ENCODE results near the gene ASCC3.

ASCC3 gene

DNA sequence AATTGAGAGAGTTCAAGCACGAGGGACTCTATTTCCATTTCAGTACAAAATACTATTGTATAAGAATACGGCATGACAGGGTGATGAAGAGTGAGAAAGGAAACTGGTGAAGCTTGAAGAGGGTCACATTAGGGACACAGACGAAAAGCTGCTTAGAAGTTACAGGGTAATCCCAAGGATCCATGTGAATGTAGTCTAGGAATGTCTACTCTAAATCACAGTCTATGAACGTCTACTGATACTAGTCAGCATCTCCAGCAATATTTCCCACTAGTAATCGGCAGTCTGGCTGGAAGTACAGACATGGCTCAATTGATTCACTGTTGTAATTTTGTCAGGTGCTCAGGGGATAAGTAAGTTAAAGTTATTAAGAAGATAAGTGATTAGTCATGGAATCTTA lies 156.4 kb downstream of the ASCC3 start:
- Histone ChIP-seq H2AFZ (ENCODE audit: low read depth, low read length) (no peak overlapping the region), H3K4me1 (ENCODE audit: insufficient read depth, low read length) (no peaks in the 10 kb centered on the region), H3K27me3 (ENCODE audit: insufficient read depth, low read length) (no peaks in the 10 kb centered on the region), H3K9me3 (ENCODE audit: low read length) (no peaks in the 10 kb centered on the region), H3K4me3 (ENCODE audit: low read length) (no peak overlapping the region), H3K36me3 (ENCODE audit: insufficient read depth, low read length) (peaks cover 3% of the 10 kb centered on the region)

DNA sequence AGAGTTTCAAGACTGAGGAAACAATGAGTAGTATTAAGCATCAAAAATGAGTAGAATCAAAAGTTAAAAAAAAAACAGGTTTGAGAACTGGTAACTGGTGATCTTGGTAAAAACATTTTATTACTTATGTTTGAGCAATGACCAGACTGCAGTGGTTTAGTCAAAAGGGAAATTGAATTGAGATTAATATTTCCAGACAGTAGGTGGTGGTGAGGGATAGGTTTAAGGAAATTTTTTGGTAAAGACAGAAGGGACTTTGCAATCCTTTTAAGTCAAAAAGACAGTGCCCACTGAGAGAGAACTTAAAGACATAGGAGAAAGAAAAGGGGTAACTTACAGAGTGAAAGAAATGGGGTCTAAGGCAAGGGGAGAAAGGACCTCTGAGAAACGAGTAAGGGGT lies 156.9 kb downstream of the ASCC3 start:
- peaks cover 3% of the 10 kb centered on the region for H3K36me3 ChIP-seq (ENCODE audit: insufficient read depth, low read length)
- no peaks in the 10 kb centered on the region for H3K27me3 ChIP-seq (ENCODE audit: insufficient read depth, low read length)
- no peaks in the 10 kb centered on the region for H3K4me1 ChIP-seq (ENCODE audit: insufficient read depth, low read length)
- H2AFZ ChIP-seq (ENCODE audit: low read depth, low read length): no peak overlapping the region
- no peak overlapping the region for H3K4me3 ChIP-seq (ENCODE audit: low read length)
- H3K9me3 ChIP-seq (ENCODE audit: low read length): no peaks in the 10 kb centered on the region

DNA sequence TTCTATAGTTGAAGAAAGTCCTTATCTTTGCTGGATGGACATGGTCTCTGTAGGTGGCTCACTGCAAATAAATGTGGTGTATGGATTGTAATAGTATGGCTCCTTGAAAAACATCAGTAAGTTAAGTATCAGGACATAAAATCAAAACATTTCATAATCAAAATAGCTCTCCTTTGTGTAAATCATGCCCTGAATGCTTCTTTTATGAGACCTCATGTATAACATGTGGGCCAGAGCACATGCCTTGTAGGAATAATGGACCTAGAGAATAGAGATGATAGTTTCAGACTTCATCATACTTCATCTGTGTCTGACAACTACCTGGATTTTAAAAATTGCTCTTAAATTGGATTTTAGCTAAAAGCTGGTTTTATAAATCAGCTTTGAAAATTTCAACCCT lies 159.9 kb downstream of the ASCC3 start:
- Histone ChIP-seq H3K9me3 (ENCODE audit: low read length) (no peaks in the 10 kb centered on the region), H3K27me3 (ENCODE audit: insufficient read depth, low read length) (no peaks in the 10 kb centered on the region), H3K36me3 (ENCODE audit: insufficient read depth, low read length) (peaks cover 3% of the 10 kb centered on the region), H3K4me1 (ENCODE audit: insufficient read depth, low read length) (no peaks in the 10 kb centered on the region), H3K4me3 (ENCODE audit: low read length) (no peak overlapping the region), H2AFZ (ENCODE audit: low read depth, low read length) (no peak overlapping the region)

DNA sequence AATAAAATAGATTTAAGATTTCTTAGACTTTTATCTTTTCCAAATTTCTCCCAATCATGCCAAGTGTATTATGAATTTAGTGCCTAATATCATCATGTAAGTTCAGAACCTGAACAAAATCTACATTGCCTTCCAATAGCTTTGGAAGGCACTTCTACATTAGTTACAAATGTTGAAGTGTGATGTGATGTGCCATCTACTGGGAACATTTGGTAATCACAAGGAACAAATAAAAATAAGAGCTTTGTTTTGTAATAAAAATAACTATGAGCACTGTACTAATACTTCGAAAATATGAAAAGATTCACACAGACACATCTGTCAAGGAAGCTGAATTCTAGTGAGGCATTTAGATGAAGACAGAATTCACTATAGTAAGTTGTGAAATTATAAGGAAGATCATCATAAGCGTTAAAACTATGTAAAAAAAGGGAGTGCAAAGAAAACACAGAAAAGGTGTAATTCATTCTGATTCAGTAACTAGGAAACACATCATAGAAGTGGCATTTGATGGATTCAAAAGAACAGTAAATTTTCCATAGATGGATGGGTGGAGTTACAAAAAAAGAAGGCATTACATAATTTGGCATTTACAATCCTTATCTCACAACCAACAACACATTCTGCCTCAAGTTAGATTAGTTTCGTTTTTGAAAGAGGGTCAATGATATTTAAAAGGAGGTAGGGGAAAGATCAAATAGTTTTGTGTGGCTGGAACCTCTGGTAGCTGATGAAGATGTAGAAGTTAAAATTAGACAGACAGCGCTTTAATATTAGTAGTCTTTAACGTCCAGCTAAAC lies 161.0 kb downstream of the ASCC3 start:
- Histone ChIP-seq H3K4me3 (ENCODE audit: low read length) (no peak overlapping the region), H3K9me3 (ENCODE audit: low read length) (no peaks in the 10 kb centered on the region), H3K36me3 (ENCODE audit: insufficient read depth, low read length) (peaks cover 7% of the 10 kb centered on the region), H2AFZ (ENCODE audit: low read depth, low read length) (no peak overlapping the region), H3K4me1 (ENCODE audit: insufficient read depth, low read length) (no peaks in the 10 kb centered on the region), H3K27me3 (ENCODE audit: insufficient read depth, low read length) (no peaks in the 10 kb centered on the region)

DNA sequence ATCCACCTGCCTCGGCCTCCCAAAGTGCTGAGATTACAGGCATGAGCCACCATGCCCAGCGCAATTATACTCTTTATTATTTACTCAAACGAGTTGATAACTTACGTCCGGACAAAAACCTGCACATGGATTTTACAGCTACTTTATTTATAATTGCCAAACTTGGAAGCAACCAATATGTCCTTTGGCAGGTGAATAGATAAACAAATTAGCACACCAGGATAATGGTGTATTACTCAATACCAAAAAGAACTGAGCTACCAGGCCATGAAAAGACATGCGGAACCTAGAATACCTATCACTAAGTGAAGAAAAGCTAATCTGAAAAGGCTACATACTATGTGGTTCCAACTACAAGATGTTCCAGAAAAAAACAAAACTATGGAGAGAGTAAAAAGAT lies 168.1 kb downstream of the ASCC3 start:
- H3K36me3 ChIP-seq (ENCODE audit: insufficient read depth, low read length): peaks cover 9% of the 10 kb centered on the region
- H3K4me3 ChIP-seq (ENCODE audit: low read length): no peak overlapping the region

DNA sequence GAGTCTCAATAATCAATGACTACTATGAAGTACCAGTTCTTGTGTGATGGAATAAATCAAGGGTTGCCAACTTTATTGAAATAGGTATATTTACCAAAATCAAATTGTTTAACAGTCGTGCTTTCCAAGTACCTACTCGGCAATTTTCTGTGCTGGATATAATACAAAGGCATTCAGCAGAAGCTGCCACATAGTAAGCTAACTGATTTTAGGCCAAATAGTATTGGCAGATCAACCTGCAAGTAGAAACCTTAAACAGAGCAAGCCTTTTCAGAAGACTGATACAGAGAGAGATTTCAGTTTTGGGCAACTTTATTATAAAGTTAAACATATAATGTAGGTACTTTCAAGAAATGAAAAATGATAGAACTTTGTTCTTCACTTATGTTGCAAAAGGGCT lies 174.6 kb downstream of the ASCC3 start:
- Histone ChIP-seq H3K4me1 (ENCODE audit: insufficient read depth, low read length) (no peaks in the 10 kb centered on the region), H3K36me3 (ENCODE audit: insufficient read depth, low read length) (peaks cover 3% of the 10 kb centered on the region), H3K9me3 (ENCODE audit: low read length) (peaks cover 2% of the 10 kb centered on the region), H3K4me3 (ENCODE audit: low read length) (no peak overlapping the region), H2AFZ (ENCODE audit: low read depth, low read length) (no peak overlapping the region), H3K27me3 (ENCODE audit: insufficient read depth, low read length) (no peaks in the 10 kb centered on the region)

More for the DNA sequence above, 168.1 kb downstream of the ASCC3 start:
- Histone ChIP-seq H2AFZ (ENCODE audit: low read depth, low read length) (no peak overlapping the region), H3K9me3 (ENCODE audit: low read length) (no peaks in the 10 kb centered on the region), H3K4me1 (ENCODE audit: insufficient read depth, low read length) (no peaks in the 10 kb centered on the region), H3K27me3 (ENCODE audit: insufficient read depth, low read length) (no peaks in the 10 kb centered on the region)

DNA sequence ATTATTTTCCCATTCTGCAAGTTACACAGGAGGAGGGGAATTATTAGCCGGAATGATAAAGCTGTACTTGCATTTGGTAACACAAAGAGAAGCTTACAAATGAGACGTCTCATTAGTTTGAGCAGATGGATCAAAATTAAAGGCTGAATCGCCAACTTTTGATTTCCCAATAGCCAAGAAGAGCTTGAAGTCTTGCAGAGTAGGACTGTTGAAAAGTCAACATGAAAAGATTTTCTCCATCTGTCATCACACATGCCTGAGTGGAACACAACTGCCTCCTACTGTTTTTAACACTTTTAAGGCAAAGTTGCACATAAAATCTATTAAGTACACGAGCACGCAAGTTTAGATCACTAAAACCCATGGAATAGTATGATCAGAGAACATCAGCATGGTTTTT lies 176.2 kb downstream of the ASCC3 start:
- no peaks in the 10 kb centered on the region for H3K27me3 ChIP-seq (ENCODE audit: insufficient read depth, low read length)
- H3K9me3 ChIP-seq (ENCODE audit: low read length): peaks cover 6% of the 10 kb centered on the region
- H3K4me1 ChIP-seq (ENCODE audit: insufficient read depth, low read length): no peaks in the 10 kb centered on the region
- peaks cover 3% of the 10 kb centered on the region for H3K36me3 ChIP-seq (ENCODE audit: insufficient read depth, low read length)
- no peak overlapping the region for H2AFZ ChIP-seq (ENCODE audit: low read depth, low read length)
- no peak overlapping the region for H3K4me3 ChIP-seq (ENCODE audit: low read length)

DNA sequence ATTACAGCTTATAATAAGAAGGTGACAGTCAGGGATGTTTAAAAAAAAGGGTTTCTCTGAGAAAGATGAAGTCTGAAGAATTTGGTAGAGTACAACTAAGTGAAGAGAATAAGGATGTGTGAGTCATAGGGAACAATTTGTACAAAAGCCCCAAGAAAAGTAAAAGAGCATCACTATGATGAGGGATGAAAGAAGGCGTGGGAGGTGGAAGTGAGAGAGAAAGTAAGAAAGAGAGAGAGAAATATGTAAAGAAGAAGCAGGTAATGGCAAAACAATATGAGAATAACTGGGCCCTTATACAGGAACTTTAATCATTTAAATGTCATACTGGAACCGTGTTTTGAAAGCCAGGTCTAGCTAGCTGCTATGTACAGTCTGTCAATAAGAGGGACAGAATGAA lies 179.4 kb downstream of the ASCC3 start:
- Histone ChIP-seq H3K9me3 (ENCODE audit: low read length) (peaks cover 7% of the 10 kb centered on the region), H2AFZ (ENCODE audit: low read depth, low read length) (no peak overlapping the region), H3K4me3 (ENCODE audit: low read length) (no peak overlapping the region), H3K27me3 (ENCODE audit: insufficient read depth, low read length) (no peaks in the 10 kb centered on the region), H3K4me1 (ENCODE audit: insufficient read depth, low read length) (no peaks in the 10 kb centered on the region), H3K36me3 (ENCODE audit: insufficient read depth, low read length) (peaks cover 6% of the 10 kb centered on the region)

DNA sequence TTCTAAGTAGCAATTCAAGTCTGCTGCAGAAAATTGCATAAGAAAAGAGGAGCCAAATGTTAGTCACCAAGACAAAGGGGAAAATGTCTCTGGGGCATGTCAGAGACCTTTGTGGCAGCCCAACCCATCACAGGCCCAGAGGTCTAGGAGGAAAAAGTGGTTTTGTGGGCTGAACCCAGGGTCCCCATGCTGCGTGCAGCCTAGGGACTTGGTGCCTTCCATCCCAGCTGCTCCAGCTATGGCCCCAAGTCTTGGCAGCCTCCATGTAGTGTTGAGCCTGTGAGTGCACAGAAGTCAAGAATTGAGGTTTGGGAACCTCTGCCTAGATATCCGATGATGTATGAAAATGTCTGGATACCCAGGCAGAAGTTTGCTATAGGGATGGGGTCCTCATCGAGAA lies 181.1 kb downstream of the ASCC3 start:
- no peaks in the 10 kb centered on the region for H3K4me1 ChIP-seq (ENCODE audit: insufficient read depth, low read length)
- peaks cover 7% of the 10 kb centered on the region for H3K9me3 ChIP-seq (ENCODE audit: low read length)
- no peaks in the 10 kb centered on the region for H3K27me3 ChIP-seq (ENCODE audit: insufficient read depth, low read length)
- peaks cover 8% of the 10 kb centered on the region for H3K36me3 ChIP-seq (ENCODE audit: insufficient read depth, low read length)
- H3K4me3 ChIP-seq (ENCODE audit: low read length): no peak overlapping the region
- no peak overlapping the region for H2AFZ ChIP-seq (ENCODE audit: low read depth, low read length)

DNA sequence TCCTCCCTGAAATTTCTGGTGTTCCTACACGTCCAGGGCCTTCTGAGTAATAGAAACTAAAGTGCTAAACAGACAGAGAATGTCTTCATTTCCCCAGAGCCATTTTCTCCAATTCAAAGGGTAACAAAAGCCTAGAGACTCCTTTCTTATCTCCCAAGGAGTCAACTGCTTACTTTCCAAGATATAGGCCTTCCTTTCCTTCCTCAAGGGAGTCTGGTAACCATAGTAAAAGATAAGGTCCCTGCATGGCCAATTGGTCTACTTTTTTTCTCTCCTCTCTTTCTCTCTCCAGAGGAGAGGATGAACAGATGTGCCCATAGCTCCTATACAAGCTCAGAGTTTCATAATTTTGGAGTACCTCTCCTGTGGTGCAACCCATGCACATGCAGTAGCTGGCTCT lies 185.7 kb downstream of the ASCC3 start:
- Histone ChIP-seq H3K4me1 (ENCODE audit: insufficient read depth, low read length) (no peaks in the 10 kb centered on the region), H3K4me3 (ENCODE audit: low read length) (no peak overlapping the region), H3K9me3 (ENCODE audit: low read length) (peaks cover 3% of the 10 kb centered on the region), H2AFZ (ENCODE audit: low read depth, low read length) (no peak overlapping the region), H3K27me3 (ENCODE audit: insufficient read depth, low read length) (no peaks in the 10 kb centered on the region), H3K36me3 (ENCODE audit: insufficient read depth, low read length) (peaks cover 5% of the 10 kb centered on the region)

DNA sequence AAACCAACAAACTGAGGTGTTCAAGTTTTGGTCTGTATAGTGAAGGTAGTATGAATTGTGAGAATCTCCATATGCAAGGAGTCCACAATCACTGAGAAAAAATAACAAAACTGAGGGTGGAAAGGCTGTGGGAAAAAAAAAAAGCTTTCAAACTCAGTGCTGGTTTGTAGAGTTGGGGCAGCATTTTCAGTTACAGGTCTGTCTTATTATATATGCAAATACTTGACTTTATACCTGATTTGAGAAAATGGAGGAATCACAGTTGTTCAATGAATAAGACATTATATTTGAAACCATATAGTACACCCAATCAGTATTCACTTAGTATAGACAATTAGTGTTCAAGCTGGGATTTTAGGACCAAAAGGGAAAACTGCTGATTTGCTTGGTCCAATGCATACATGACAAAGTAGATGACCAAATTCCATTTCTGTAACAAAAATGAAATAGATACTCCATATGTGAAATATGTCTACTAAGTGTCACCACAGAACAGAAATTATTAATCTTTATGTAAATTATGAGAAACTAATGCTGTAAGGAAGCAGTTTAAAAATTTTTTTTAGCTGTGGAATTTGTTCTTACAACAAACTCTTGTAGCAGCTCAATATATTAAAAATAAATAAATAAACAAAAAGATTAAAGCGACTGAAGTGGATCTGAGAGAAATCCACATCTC lies 187.7 kb downstream of the ASCC3 start:
- no peak overlapping the region for H2AFZ ChIP-seq (ENCODE audit: low read depth, low read length)
- H3K4me1 ChIP-seq (ENCODE audit: insufficient read depth, low read length): no peaks in the 10 kb centered on the region
- H3K36me3 ChIP-seq (ENCODE audit: insufficient read depth, low read length): peaks cover 3% of the 10 kb centered on the region
- no peak overlapping the region for H3K4me3 ChIP-seq (ENCODE audit: low read length)
- no peaks in the 10 kb centered on the region for H3K9me3 ChIP-seq (ENCODE audit: low read length)
- H3K27me3 ChIP-seq (ENCODE audit: insufficient read depth, low read length): no peaks in the 10 kb centered on the region

DNA sequence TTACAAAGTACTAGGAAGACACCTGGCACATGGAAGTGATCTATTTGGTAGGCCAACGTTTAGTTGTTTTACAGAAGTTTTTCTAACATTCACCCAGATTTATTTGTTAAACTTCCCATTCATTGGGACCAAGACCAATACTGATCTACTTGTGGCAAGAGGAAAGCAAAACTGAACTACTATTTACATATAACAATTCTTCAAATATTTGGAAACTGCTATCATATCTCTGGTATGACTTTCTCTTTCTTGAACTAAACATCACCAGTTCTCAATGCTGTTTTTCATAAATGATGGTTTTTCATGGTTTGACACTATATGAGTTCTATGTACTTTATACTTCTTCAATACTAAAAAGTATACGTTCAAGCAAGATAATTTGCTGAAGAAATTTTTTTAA lies 189.2 kb downstream of the ASCC3 start:
- Histone ChIP-seq H3K4me1 (ENCODE audit: insufficient read depth, low read length) (no peaks in the 10 kb centered on the region), H3K27me3 (ENCODE audit: insufficient read depth, low read length) (no peaks in the 10 kb centered on the region), H3K36me3 (ENCODE audit: insufficient read depth, low read length) (peaks cover 3% of the 10 kb centered on the region), H2AFZ (ENCODE audit: low read depth, low read length) (no peak overlapping the region), H3K9me3 (ENCODE audit: low read length) (no peaks in the 10 kb centered on the region), H3K4me3 (ENCODE audit: low read length) (no peak overlapping the region)

DNA sequence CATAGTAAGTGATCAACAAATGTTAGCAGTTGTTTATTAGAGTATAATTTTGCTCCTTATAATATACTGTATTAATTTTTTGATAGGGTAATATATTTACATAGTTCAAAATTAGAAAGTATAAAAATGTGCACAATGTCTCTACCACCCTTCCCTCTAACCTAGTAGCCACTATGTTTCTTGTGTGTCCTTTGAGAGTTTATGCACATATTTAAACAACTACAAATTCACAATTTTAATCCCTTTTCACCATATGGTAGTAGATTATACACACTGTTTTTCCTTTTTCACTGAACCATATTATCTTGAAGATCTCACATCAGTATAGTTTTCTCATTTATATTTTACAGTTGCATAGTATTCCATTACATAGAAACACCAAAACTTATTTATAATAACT lies 194.9 kb downstream of the ASCC3 start:
- H2AFZ ChIP-seq (ENCODE audit: low read depth, low read length): no peak overlapping the region
- H3K4me1 ChIP-seq (ENCODE audit: insufficient read depth, low read length): no peaks in the 10 kb centered on the region
- H3K4me3 ChIP-seq (ENCODE audit: low read length): no peak overlapping the region
- H3K27me3 ChIP-seq (ENCODE audit: insufficient read depth, low read length): no peaks in the 10 kb centered on the region
- H3K9me3 ChIP-seq (ENCODE audit: low read length): no peaks in the 10 kb centered on the region
- H3K36me3 ChIP-seq (ENCODE audit: insufficient read depth, low read length): peaks cover 2% of the 10 kb centered on the region
